GM15510 (cell line): Measurements from ENCODE around the gene ZXDC.

Source experiments
- POLR2A ChIP-seq: IDR thresholded peaks from 3 replicates; pipeline ENCODE4 v1.6.1; 2011; ENCODE audit warnings: borderline replicate concordance; ENCODE audit not compliant: insufficient read length; ENCODE audit errors: extremely low read depth

Gene ZXDC

DNA sequence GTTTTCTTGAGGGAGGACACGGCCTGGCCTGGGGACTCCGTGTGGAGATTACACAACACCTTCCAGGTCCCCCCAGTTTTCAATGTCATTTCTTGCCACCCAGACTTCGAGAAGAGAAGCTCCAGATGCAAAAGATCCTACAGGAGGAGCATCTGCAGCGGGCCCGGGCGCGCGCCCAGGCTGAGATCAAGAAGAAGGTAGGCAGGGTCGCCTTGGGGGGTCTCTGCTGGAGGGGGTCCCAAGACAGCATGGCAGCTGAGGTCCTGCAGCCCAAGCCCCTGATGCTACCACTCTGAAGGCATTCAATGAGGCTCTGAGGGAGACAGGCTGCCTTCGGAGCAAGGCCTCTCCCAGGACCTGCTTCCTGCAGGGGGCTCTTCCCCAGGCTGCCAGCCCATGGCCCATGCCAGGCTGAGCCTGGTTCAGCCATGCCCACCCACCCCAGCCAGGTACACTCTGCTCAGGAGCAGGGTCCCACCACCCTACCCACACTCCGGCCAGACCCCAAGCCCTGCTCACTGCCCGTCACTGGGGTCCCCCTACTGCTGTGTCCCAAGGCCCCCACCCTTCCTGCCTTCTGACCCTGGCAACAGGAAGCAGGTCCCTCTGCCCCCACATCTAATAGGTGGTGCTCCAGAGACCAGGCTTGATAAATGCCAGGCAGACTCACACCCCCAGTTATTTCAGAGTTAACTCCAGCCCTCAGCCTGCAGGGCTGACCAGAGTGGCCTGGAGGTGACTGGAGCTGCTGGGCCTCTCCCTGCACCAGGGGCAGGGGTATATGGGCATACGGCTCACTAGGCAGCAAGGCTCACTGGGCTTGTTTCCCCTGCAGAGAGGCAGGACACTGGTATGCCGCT is 40.0 kb downstream of the ZXDC start:
- no peak for TF ChIP-seq POLR2A

DNA sequence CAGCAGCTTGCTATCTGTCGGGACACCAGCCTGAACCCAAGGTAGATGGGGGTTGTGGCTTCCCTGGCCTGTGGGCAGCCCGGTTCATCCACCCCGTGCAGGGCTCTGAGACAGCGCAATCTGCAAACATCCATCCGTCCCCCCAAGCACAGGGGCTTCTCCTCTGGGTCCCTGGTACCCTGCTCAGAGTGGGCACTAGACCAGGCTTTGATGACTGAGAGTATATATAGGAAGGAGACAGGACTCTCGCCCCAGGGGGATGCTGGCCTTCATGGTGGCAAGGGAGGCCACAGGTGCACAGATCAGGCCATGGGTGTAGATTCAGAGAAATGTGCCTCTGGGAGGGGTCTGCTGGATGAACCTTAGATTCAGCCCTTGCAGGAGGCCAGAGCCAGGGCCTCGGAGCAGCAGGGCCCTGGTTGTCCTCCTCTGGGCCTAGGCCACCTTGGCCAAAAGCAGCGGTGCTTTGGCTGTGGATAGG is 40.7 kb downstream of the ZXDC start:
- TF ChIP-seq POLR2A: no peak

DNA sequence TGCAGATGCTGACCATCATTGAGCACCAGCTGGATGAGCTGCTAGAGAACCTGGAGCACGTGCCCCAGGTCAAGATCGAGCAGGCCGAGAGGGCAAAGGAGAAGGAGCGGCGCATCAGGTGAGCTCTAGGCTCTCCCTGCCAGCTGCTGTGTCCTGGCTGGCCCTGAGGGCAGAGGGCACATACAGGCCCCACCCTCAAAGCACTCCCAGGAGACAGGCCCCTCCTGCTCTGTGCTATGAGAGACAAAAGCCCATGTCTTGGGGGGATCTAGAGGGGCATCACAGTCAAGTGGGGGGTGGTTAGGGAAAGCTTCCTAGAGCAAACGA is 41.5 kb downstream of the ZXDC start:
- no peak for TF ChIP-seq POLR2A

DNA sequence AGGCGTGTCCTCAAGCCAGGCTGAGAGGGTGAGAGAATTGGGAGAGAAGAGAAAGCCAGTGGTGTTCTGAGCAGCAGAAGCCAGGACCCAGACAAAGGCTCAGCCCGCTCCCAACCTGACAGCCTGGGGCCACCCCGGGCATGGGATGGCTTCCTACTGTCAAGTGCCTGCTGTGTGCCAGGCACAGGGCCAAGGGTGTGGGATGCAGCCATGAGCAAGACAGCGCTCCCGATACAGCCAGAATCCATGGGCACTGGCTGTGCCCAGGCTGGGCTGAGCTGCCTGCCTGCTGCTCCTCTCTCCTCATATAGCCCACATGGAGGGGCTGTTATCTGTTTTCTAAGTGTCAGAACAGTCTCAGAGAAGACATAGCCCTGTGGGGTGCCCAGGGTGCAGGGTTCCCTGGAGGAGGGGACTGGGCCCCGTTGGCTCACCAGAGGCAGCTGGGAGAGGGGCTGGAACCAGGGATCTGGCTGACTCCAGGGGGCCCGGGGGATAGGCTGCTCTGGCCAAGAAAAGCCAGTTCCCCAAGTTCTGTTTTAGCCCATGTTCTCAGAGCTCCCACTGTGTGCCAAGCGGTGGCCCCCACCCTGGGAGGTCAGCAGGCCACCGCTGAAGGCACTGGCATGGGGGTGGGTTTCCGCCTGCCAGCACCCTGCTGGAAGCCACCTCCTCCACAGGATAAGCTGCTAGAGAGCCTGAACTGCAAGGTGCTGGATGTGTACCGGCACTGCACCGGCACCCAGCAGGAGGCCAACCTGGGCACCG is 42.0 kb downstream of the ZXDC start:
- TF ChIP-seq POLR2A: no peak

DNA sequence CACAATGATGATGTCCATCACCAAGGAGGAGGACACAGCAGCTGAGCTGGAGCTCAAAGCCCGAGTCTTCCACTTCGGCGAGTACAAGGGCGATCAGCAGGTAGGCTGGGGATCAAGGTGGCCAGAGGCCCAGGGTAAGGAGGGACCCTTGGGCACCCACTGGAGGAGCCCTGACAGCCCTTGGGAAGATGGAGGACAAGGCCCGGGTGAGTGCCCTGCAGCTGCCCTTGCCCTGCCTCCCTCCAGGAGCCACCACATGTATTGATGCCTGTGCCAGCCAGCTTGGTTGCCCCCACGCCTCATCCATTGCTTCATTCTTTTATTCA is 42.6 kb downstream of the ZXDC start:
- TF ChIP-seq POLR2A: no peak

DNA sequence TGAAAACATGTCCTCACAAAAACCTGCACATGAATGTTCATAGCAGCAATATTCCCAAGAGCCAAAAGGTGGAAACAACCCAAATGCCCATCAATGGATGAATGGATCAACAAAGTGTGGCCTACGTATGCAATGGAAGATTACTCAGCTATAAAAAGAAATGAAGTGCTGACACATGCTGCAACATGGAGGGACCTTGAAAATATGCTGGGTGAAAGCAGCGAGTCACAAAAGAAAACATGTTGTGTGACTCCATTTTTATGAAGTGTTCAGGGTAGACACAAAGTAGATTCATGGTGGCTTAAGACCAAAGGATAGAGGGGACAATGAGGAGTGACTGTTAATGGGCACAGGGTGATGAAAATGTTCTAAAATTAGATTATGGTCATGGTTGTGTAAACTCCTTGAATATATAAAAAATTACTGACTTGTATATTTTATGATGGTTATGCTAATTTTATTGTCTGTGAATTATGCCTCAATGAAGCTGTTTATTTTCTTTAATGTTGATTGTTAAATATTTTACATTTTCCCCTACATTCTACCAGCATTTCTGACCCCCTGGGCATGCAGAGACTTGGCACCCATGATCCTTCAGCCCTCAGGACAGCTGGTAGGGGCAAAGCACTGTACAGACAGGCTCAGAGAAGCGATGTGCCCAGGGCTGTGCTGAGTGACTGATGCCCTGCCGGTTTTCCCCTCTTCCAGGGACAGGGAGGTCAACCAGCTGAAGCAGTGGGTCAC is 43.2 kb downstream of the ZXDC start:
- no peak for TF ChIP-seq POLR2A

DNA sequence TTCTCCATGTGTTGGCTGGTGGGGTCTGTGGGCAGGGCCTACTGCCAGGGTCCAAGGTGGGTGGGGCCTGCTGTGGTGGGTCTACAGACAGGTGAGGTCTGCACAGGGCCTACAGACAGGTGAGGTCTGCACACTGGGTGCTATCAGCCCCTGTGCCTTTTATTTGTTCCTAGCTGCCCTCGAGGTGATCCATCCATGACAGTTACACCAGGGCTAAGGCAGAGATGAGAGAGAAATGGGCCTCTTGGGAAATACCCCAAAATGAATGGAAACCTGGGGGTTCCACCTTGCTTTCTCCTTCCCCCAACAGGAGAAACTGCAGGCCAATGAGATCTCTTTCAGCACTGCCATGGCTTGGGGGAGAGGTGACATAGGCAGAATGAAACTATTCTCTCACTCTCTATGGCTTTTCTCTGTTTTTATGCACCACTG is 44.6 kb downstream of the ZXDC start:
- TF ChIP-seq POLR2A: no peak

DNA sequence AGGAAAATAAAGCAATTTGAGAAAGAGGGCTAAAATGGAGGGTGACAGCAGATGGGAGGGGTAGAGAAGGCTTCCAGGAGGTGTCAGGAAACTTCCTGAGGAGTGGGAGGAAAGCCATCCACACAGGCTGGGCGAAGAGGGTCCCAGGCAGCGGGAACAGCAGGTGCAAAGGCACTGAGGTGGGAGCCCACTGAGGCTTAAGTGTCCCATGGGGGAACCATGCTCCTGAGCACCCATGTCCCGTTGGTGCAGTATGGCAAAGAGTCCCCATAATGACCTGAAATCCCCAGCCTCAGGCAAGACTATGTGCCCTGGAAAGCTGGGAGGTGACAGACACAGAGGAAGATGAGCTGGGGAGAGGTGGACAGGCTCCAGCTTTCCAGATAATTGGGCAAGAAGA is 50.9 kb downstream of the ZXDC start:
- no peak for TF ChIP-seq POLR2A

DNA sequence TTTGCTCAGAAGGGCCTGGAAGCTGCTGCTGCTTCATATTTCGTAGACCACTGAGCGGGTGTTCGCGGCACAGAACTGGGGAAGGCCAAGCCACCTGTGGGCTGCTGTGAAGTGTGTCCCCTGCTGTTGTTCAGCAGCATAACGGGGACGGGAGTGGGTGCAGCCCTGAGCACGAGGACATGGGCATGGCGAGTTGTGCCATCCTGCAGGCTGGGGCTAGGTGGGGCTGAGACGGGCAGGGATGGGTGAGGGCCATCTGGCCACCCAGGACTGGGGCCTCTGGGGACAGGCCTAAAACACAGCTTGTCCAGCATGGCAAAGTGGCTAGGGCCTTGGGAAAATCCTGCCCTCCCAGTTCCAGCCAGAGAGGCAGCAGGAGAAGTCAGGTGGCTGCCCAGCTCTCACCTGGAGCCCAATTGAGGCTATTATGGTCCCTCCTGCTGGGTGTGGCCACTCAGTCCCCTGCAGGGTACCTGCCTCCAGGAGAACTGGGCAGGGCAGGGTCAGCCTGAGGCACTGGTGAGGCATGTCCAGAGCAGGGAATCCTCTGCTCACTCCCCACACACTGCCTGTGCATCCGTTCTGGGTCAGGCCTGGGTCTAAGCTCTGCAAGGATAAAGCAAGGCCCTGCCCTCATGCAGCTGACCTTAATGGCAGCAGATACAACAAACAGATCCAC is 51.5 kb downstream of the ZXDC start:
- no peak for TF ChIP-seq POLR2A

DNA sequence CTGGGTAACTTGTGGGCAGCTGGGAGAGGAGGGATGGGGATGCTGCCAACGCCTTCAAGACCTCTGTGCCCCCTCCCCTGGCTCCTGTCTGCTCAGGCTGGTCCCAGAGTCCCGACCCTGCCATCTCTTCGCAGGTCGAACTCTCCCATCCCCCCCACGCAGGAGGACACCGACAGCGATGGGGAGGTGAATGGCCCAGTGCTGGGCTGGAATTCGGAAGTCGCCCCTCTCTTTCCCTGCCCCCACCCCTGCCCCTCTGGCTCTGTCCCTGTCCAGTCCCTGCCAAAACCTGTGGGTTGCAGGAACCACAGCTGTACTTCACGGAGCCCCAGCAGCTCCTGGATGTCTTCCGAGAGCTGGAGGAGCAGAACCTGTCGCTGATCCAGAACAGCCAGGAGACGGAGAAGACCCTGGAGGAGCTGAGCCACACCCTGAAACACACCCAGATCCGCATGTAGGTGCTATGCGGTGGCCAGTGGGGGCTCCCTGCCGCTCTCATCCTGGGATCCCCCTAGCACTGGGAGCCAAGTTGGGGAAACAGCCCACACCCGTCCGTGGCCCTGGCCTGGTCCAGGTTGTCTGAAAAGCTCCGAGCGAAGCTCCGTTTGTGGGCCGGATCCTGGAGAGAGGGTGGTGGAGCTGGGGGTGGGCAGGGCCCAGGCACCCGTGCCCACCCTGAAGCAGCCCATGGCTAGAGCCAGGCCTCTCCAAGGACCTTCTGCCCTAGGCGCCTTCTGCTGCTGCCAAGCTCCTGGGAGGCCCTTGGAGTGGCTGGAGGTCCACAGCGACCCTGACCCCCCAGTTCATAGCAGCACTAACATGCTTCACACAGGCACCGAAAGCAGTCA is 52.3 kb downstream of the ZXDC start:
- no peak for TF ChIP-seq POLR2A

DNA sequence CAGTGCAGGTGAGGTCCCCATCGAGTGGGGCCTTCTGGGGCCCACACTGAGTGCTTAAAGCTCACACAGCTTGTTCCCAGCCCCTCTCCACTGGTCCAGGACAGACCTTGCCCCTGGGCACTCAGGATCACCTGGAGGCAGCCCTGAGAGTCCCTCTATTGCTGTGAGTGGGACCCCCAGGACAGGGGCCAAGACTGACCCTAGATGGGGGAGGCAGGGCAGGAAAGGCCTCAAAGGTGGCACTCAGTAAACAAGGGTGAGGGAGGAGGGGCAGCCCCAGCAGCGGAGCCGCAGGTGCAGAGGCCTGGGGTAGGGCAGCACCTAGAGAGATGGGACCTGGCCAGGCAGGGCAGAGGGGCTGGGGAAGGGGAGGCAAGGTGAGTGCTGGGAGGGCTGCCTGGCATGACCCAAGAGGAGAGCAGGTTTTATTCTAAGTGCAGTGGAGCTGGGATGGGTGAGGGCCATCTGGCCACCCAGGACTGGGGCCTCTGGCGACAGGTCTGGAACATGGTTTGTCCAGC is 53.1 kb downstream of the ZXDC start:
- no peak for TF ChIP-seq POLR2A

DNA sequence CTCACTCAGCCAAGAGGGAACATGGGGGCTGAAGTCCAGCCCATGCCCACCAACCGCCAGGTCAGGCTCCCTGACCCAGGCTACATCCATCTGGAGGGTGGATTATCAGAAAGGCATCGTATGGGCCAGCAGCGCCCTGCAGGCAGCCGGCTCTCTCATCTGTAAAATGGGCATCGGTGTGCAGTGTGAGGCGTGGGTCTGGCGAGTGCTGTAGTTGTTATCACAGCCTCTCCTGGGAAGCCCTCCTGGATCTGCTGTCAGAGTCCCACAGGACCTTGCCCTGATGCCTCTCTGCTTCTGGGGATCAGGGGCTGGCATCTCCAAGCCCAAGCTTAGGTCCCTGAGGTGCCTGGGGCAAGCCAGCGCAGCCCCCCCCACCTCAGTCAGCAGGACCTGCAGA is 53.6 kb downstream of the ZXDC start:
- no peak for TF ChIP-seq POLR2A

DNA sequence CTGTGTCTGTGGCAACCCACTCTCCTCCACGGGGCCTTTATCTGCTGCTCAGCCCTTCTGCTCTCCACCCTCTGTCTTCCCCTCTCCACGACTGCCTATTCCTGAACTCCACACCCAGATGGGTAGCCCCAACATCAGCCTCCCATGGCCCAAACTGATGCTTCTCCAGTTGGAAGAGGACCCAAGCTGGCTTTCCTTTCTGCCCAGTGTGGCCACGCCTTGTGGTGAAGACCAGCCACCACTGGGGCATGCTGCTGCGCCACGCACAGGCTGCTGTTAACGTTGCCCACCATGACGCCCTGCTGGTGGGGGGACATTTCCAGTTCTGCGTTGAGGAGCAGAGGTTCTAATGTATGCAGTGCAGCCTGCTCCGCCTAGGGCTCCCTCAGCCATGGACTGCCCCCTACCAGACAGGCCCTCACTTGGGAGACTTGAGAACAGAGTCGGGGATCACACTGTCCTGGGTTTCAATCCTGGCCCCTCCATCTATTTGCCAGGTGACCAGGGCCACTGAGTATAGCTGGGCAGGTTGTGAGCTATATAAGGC is 54.0 kb downstream of the ZXDC start:
- TF ChIP-seq POLR2A: no peak
